Stimulated activated CD8-positive, alpha-beta memory T cell treated with anti-CD3 and anti-CD28 coated beads, Interleukin-7, amount 100 ng/mL, for 1 hour (primary cell): ENCODE results near the gene SLC13A3.
A peak's percentile ranks its signal among the peaks of the same experiment; 100 is the strongest.

Experiments
- DNase-seq, 2 donors: peaks; one replicate each; pipeline ENCODE4 v3.0.0-alpha.2; 2020; ENCODE audit warnings: low read depth in 2 of 2

SLC13A3 gene

DNA sequence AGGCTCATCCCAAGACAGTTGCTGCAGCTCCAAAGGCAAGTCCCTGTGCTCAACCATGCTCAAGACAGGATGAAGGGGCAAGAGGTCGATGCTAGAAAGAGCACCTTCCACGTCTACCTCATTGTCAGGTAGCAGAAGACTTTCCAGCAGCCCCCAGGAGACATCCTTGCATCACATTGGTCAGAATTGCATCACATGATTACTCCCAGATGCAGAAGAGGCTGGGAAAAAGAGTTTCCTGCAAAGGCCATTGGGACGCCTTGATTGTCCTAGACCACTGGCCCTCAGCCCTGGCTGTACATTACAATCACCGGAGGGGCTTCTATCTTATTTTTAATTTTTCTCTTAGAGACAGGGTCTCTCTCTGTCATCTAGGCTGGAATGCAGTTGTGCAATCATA lies 120.6 kb downstream of the SLC13A3 start:
- DNase-seq: no peak

DNA sequence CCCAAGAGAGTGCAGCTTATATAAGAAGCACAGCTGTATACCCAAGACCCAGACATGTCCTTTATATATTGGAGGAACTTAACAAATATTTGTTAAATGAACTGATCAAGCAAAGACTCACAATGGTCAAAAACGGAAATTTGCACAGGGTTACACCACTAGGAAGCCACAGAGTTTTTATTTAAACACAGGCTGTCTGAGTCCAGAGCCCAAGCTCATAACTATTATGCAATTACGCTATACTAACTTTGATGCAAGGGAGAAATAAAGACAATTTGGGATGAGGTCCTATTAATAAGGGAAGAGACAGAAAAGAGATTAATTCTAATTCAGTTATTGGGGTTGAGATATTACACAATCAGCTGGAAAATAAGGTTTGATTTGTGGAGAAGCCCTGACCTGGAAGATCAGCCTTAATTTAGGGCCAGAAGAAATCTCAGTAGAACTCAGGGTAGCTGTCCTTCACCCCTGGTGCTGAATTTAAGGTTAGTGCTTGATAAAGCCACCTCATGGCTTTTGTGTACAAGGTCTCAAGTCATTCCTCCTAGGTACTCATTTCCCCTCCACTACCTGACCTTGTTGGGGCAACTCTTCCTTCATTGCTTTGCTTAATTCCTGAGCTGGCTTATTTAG lies 127.4 kb downstream of the SLC13A3 start:
- DNase-seq: no peak

DNA sequence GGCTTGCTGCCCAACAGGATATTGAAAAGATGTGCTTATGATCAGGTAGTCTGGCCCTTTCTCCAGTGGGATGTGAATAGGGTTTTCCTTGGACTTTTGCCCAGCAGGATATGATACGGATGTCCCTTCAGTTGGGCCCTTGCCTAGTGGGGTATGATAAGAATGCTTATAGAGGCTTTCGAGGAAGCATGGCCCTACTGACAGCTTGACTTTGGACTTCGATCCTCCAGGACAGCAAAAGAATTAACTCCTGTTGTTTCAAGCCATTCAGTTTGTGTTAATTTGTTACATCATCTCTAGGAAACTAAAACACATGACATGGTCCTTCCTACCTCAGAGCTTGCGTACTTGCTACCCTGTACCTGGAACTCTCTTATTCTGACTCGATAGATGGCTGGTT lies 128.2 kb downstream of the SLC13A3 start:
- DNase-seq: no peak

DNA sequence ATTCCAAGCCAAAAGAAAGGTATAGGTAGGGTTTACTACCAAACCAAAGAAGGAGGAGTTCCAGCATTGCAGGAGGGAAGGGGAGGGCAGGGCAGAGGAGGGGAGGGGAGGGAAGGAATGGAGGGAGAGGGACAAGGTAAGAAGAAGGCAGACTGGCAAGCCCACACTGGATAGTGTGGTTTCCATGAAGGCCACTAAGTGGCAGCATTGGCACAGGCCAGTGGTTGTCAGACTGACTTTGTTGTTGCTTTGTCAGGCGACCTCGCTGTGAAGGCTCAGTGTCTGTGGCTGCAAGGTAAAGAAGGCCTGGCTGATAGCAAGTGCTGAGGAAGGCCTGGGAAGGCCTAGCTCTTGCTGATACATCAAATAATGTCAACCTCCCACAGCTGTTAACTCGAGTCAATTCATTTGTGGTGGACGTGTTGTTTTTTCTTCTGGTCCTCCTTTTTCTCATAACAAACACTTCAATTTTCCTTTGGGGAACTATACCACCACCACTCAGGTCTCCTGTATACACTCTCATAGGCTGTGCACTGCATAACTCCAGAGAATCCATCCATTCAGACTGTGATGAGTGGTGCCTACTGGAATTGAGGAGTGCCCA lies 130.2 kb downstream of the SLC13A3 start:
- DNase-seq: peak; percentile 9 to 18

DNA sequence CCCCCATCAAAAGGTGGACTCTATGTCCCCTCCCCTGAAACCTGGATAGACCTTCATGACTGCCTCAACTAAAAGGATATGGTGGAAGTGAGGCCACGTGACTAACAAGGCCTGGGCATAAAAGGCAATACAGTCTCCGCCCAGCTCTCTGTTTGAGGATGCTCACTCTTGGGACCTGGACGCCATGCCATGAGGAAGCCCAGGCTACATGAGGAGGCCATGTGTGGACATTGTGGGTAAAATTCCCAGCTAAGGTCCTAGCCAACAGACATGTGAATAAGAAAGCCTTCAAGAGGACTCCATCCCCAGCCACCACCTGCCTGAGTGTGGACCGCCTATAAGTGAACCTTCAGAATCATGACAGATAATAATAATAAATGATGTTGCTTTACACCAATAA lies 130.7 kb downstream of the SLC13A3 start:
- no peak for DNase-seq

DNA sequence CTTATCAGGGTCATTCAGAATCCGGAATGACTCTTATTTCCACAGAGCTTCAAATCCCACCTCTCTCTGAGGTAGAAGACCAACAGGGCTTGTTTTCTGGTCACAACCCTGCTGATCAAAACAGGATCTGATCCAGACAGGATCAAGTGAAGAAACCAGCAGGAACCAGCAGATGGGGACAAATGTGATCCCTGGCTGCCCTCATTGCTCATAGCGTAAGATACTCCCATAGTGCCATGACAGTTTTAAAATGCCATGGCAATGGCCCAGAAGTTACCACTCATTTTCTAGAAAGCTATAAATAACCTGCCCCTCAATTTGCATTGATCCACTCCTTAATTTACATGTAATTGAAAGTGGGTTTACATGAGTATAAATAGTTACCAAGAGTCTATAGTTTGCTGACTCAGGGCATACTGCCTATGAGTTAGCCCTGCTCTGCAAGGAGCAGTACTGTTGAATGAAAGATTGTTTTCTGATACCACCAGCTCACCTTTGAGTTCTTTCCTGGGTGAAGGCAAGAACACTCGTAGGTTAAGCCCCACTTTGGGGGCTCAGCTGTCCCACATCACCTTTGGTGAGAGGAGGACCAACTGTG lies 131.7 kb downstream of the SLC13A3 start:
- no peak for DNase-seq

DNA sequence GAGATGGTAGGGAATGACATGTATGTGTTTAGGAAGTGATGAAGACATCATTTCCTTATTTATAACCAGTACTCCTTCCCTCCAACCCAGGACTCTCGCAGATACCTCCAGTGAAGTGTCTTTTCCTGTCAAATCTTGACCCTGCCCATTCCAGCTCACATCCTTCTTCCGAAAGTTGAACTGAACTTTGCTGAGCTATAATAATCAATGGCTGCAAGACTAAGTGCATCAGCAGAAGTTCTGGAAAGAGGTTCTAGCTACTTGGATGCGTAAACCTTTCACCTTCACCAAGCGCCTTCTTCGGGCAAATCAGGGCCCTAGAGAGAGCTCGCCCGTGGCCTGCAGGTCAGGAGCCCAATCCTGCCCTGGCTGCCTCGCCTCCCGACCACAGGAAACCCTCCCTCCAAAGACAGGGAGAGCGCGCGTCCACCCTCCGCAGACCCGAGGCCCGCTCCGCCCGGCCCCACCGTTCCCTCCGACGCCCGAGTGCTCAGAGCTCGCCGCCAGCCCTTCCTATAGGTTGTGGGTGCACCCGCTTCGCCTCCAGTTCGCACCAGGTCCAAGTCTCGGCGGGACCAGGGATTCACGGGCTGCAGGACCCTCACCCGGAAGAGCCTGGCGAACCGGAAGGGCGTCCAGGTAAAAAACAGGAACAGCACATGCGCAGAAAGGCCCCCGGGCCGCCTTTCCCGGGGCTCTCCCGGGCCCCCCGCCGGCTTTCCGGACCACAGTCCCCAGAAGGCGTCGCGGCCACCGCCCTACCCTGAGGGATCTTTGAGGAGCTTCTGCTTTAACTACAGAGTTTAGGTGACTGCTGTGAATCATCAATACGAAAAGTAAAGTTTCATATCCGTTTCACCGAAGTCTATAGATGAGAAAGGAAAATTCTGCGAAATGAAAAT lies 138.1 kb downstream of the SLC13A3 start, which contains the start of gene ZNF334:
Gene ZNF334 (minus strand): TSS at position 617 of the 902 bp plus-strand sequence. CDS start 1,457 bp downstream, outside the sequence.
- DNase-seq: no peak

DNA sequence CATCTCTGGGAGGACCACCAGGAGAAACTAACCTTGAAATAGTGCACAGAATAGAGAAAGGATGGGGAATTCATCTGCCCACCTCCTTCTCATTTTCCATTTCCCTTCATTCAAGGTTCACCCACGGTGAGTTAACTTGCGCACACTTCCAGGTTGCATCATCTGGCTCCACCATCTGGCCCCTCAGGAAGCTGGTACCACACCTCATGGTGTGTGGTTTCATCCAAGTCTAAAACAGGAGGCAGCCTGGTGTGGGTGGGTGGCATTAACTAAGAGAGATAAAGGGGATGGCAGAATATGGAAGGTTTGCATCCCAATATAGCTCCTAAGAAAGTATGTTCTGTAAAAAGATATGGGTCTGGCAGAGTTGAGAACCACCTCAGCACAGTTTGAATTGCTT lies 141.7 kb downstream of the SLC13A3 start:
- no peak for DNase-seq
